Peyer's patch (tissue), 4 donors: Measurements from ENCODE around the gene CBX1.

Source experiments
- CTCF ChIP-seq, 6 experiments: fragments of 450-650 bp in 4 of 6; fragments of 200-600 bp in 2 of 6; sonication (generic) in 1 of 6; IDR thresholded peaks; one replicate each; pipeline ENCODE4 v1.5.1; 2017 to 2019; ENCODE audit warnings: antibody characterized with exemption in 6 of 6, mild to moderate bottlenecking in 3 of 6, moderate library complexity in 1 of 6
- POLR2A ChIP-seq, 2 donors: fragments of 450-650 bp; IDR thresholded peaks; one replicate each; pipeline ENCODE4 v1.5.1; 2017; ENCODE audit warnings: antibody characterized with exemption in 2 of 2, mild to moderate bottlenecking in 2 of 2, moderate library complexity in 2 of 2

GRCh38 chr17:48059125-48059668, 42.1 kb downstream of the CBX1 start:
- TF ChIP-seq CTCF (IDR thresholded peaks at IDR 0.05) (no peak), POLR2A (IDR thresholded peaks at IDR 0.05) (no peak)
